DMS 273 (cell line): Measurements from ENCODE around the gene PROZ.
"Not testable (repeated sequence)": the region's sequence is repeated elsewhere in the genome, so short reads cannot be mapped to it uniquely, and the experiment has no call there.

Source experiments
- DNase-seq: peaks from one replicate; lab custom pipeline; 2025; ENCODE audit not compliant: unreplicated experiment; lab: John Stamatoyannopoulos, UW

Gene PROZ

DNA sequence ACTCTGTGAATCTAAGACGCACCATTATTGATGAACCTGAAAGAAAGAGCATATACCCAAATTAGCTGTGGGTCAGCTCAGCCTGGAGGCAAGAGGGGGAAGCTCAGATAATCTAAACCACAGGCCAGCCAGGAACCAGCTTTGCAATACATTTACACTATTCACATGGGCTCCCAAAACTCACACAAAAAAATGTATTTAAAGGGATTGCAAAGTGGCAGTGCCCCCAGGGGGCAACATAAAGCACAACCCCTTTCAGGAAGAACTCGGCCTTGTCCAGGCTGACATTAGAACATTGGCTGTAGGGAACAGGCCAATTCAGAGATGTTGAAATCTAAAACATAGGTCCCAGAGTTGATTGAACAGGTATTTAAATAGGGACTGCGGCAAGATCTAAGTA, 3.2 kb upstream of the PROZ start:
- no peak for DNase-seq

DNA sequence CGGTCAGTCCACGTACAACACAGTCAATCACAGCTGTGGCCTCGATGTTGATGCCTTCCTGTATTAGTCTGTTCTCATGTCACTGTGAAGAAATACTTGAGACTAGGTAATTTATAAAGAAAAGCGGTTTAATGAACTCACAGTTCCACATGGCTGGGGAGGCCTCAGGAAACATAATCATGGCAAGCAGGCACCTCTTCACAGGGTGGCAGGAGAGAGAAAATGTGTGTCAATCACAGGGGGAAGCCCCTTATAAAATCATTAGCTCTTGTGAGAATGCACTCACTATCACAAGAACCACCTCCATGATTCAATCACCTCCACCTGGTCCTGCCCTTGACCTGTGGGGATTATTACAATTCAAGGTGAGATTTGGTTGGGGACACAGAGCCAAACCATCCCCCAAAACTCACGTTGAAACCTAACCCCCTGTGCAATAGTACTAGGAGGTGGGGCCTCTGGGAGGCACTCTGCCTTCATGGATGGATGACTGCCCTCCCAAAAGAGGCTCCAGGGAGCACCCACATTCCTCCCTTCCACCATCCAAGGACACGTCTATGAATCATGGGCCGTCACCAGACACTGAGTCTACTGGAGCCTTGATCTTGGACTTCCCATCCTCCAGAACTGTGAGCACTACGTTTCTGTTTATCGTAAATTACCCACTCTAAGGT, 2.3 kb upstream of the PROZ start:
- no peak for DNase-seq

DNA sequence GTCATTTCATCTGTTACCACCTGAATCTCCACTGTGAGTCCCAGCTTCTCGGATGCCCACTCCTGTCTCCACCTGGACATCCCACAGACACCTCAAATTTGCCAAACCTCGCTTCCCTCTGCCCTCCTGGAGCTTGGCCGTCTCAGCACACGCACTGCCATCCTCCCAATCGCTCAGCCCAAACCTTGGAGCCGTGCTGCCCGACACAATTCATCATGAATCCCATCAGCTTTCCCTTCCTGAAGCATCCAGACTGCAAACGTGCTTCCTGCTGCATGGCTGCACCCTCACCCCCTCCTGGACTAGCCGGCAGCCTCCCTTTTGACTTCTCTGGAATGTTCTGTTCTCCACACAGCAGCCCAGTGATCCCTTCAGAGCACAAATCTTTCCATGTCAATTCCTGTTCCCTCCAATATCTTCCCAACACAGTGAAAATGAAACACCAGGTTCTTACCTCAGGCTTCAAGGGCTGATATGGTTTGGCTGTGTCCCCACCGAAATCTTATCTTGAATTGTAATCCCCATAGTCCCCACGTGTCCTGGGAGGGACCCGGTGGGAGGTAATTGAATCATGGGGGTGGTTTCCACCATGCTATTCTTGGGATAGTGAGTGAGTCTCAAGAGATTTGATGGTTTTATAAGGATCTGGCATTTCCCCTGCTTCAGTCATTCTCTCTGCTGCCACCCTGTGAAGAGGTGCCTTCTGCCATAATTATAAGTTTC, 1.1 kb upstream of the PROZ start:
- no peak for DNase-seq

DNA sequence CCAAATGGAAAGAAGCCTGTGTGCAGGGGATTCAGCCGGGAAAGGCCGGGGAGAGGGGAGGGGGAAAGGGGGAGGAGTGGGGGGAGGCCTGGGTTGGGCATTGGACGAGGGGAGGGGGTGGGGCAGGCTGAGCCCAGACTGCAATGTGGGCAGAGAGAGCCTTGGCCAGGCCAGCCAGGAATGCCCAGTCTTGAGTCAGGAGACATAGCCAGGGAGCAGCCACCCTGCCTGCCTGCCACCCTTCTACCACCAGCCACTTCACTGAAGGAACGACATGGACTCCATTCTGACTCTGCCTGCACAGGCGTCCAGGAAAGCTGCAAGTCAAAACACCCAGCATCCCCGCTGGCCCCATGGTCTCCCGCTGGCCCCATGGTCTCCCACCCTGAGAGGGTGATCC, 498 bp downstream of the PROZ start:
- DNase-seq: no peak

DNA sequence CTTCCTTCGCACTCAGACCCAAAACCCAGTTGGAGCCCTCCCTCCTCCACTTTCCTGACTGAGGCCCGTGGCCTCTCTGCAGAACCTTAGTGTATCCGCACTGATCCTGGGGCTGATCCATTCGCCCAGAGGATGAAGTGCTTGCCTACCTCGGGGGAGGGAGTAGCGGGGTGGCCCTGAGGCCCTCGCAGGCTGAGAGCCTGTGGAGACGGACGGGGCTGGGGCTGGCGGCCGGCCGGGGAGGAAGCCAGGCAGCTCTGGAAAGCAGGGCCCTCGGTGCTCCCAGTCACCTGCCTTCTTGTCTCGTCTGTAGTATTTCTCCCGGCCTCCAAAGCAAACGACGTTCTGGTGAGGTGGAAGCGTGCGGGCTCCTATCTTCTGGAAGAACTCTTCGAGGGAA, 1.3 kb downstream of the PROZ start:
- no peak for DNase-seq

DNA sequence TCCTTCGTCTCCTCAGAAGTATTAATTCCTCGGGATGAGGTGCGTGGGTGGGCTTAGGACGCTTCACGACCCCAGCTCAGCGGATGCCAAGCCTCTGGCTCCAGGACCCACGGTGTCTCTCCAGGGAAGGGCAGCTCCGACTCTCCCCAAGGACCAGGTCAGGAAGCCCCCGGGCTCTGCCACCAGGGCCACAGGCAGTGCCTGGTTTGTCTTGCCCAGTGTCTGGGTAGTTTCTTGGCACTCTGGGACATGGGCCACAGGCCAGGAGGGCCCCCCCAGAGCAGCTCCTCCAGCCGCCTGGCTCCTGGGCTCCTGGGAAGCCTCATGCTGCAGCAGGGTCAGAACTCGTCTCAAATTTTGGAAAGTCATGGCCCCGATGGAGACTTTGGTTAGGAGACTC, 2.5 kb downstream of the PROZ start:
- no peak for DNase-seq

DNA sequence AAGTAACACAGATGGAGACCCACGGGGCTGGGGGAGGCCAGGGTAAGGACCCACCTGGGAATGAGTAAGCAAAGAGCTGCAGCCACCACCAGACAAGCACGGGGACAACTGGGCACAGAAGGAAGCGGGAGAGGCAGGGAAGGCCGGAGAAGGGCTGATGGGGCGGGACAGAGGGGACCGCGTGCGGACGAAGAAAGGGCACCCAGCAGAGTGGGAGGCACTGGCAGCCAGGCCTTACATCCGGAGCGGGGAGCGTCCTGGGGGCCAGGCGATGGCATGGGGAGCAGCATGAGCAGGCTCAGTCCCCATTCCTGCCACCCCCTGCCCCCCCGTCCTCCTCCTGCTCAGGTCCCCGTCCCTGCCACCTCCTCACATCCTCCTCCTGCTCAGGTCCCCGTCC, 3.0 kb downstream of the PROZ start:
- no peak for DNase-seq

DNA sequence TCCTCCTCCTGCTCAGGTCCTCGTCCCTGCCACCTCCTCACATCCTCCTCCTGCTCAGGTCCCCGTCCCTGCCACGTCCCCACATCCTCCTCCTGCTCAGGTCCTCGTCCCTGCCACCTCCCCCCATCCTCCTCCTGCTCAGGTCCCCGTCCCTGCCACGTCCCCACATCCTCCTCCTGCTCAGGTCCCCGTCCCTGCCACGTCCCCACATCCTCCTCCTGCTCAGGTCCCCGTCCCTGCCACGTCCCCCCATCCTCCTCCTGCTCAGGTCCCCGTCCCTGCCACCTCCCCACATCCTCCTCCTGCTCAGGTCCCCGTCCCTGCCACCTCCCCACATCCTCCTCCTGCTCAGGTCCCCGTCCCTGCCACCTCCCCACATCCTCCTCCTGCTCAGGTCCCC, 3.5 kb downstream of the PROZ start:
- not testable (repeated sequence) for DNase-seq

DNA sequence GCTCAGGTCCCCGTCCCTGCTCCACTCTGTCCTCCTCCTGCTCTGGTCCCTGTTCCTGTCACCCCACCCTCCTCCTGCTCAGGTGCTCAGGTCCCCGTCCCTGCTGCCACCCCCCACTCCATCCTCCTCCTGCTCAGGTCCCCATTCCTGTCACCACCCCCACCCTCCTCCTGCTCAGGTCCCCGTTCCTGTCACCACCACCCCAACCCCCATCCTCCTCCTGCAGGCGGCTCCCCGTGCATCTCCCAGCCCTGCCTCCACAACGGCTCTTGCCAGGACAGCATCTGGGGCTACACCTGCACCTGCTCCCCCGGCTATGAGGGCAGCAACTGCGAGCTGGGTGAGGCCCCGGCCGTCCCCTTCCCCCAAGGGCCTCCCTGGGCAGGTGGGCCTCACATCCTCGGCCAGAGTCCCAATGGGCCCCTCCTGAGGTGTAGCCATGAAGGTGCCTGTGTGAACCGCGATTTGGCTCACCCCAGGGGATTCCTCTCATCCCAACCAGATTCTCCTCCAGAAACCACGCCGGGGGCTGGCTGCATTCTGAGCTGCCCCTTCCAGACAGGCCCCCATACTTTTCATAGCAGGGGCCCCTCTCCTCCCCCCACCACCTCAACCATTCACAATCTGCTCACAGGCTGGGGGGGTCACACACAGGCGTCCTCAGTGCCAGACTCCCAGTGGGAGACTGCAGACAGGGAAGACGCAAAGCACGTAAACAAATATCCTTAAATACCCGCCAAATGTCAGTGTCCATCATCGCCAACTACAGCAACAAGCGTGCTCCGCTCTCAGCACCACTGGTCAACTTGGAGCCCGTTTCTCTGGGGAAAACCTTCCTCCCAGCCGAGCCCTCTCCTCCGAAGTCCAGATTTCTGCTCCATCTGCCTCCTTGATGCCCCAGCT, 4.6 kb downstream of the PROZ start:
- peak; percentile 23 for DNase-seq

DNA sequence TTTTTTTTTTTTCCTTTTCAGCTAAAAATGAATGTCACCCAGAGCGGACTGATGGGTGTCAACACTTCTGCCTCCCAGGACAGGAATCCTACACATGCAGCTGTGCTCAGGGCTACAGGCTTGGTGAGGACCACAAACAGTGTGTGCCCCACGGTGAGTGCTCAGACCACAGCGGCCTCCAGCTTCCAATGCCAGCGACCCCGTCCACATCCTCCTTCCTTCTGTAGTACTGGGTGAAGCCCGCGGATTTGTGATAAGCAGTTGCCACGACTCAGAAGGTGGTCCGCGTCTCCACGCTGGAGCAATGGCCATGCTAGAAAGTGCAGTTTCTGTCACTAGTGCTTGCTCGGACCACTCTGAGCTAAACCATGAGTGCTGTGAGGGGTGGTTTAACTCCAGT, 6.0 kb downstream of the PROZ start:
- DNase-seq: no peak

DNA sequence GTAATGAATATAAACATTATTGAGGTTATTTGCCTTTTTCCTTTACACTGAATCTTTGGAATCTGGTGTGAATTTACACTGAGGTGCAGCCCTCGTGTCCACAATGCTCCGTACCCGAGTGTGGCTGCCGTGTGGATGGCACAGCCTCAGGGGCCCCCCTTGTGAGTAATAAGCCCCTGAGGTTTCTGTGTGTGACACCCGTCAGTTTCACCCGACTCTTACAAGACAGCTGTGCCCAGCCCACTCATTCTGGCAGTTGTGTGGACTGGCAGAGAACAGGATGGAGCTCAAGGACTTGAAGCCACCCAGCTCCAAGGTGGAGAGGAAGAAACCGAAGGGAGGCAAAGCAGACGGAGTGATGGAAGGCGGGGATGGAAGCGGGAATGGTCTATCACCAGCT, 7.8 kb downstream of the PROZ start:
- no peak for DNase-seq

DNA sequence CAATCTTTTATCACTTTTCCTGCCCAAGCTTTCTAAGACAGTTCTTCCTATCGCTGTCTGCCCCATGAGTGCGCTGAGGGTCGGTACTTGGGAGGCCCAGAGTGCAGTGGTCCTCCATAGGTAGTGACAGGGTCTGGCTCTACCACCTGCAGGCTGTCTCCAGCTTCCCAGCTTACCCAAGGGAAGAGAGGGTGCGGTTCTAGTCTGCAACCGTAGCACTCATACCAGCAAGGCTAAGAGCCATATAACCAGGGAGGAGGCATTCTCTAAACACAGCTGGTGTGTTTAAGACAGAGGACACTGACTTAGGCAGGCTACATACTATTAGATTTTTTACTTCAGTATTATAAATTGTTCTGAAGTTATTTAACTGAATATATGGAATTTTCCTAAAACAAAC, 8.2 kb downstream of the PROZ start:
- DNase-seq: no peak

DNA sequence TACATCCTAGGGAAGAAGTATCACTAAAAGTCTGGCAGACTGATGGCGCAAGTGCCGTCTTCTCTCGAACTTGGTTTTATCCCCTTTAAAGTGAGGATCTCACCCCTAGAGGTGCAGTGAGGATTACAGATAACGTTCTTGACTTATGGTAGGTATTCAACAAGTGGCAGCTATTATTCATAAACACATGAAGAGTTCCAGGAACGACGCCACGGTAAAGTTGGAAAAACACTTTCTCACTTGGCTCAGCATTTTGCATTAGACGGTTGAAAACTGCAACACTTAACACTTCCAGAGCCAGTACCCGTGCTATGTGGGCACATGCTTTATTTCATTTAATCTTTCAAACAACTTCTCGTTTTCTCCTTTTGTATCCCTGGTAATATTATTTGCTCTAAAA, 8.7 kb downstream of the PROZ start:
- no peak for DNase-seq

DNA sequence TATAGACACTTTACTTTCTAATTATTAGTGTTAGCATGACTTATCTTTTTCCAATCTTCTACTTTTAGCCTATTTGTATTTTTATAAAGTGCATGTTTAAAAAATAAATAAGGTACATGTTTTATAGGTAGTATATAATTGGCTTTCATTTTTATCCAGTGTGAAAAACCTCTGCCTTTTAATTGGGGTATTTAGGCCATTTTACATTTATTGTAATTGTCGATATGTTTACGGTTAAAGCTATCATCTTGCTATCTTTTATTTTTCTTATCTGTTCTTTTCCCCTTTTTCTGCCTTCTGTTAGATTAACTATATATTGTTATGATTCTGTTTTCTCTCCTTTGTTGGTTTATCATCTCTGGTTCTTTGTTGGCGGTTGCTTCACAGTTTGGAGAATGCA, 9.1 kb downstream of the PROZ start:
- DNase-seq: no peak

DNA sequence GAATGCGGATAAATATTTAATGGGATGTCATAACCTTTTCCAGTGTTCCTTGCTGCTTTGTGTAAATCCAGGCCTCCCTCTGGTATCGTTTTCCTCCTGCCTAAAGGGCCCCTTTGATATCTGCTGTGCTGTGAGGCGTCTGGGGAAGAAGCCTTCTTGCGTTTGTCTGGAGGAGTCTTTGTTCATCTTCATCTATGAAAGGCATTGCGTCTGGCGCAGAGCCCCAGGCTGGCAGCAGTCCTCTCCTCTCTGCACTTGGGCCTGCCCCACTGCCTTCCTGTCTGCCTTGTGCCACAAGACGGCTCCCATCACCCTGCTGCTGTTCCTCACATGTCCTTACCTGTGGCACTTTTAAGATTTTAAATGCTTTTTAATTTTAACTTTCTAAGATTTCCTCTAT, 9.8 kb downstream of the PROZ start:
- DNase-seq: no peak

DNA sequence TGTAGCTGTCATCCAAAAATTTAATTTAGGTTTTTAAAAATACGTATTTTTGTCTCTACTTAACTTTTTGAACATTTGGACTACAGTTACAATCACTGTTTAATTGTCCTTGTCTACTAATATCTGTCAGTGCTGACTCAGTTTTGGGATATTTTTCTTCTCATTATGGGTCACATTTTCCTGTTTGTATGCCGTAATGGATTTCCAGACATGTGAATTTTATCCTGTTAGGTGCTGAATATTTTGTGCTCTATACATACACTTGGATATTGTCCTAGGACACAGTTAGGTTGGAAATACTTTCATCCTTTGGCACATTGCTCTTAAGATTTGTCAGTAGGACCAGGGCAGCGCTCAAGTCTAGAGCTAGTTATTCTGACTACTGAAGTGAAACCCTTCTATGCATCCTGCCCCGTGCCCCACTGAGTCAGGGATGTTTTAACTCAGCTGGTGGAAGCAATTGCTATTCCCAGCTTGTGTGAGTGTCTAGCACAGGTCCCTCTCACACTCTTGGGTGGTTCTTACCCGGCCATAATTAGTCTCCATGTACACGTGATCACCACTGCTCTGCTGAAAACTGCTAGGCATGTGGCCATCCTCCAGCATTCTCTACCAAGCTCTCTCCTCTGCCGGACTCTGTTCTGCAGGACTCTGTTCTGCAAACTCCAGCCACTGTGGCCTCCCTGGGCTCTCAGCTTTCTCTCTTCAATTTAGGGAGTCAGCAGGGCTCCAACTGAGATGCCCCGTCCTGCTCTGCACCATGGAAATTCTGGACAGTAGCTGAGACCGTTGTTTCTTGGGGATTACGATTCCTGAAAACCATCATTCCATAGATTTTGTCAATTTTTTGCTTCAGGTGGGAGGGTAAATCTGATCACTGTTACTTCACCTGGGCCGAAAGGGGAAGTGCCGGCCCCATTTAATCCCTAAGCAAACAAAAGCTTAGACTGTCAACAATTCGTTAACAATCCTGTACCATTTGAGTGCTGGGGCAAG, 11.1 kb downstream of the PROZ start:
- DNase-seq: no peak

DNA sequence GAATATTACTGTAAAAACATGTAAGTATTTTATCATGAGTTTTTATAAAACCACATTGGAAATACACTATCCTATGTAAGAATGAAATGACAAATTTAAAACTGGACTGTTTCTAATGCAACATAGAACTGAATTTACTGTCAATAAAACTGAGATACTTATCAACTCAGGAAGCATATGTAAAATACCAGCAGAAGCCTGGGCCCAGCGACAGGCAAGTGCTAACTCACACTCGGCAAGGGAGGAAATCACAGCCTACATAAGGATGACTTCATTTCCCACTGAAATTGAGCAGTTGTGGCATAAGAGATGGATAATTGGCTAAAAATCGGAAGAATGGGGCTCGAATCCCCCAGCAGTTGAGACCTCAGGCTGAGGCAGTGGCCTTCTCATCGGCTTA, 12.1 kb downstream of the PROZ start:
- DNase-seq: no peak

DNA sequence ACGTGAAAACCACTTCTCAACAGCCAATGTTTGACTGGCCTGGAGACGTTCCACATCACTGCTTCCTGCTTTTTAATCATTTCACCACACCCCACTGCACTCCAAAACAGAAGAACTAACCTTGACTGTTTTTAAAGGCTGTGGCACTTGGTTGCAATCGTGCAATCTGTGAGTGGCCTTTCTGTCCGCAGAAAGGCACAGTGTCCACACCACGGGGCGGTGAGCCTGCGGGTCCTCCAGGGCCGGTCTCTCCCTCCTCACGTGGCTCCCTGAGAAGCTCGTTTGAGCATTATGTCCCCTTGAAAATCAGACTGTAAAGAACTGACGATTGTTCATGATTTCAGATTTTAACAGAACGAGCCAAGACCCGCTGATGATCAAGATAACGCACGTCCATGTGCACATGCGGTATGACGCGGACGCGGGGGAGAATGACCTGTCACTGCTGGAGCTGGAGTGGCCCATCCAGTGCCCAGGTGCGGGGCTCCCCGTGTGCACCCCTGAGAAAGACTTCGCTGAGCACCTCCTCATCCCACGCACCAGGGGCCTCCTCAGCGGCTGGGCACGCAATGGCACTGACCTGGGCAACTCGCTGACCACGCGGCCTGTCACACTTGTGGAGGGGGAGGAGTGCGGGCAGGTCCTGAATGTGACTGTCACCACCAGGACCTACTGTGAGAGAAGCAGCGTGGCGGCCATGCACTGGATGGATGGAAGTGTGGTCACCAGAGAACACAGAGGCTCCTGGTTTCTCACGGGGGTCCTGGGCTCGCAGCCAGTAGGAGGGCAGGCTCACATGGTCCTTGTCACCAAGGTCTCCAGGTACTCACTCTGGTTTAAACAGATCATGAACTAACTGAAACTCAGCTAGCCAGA, 13.0 kb downstream of the PROZ start:
- no peak for DNase-seq

DNA sequence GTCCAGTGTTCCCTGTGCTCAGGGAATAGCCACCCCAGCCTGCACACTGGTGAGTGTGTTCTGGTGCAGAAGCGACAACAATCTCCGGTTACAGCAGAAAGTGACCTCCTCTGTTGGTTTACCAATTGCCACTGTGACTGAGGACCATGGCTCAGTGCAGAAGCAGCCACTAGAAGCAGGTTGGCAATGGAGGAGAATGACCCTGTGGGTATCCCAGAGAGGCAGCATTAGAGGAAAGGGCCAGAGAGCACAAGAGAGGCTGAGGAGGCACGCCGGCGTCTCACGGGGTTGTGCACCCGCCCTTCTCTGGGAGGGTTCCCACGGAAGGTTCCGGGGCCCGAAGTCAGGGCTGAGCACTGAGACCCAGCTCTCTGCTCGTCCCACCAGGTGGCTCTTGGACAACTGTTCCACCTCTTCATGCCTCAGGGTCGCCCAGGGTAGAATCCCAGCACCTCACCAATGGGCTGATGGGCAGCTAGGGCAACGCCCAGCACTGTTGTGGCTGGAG, 14.0 kb downstream of the PROZ start:
- DNase-seq: no peak

DNA sequence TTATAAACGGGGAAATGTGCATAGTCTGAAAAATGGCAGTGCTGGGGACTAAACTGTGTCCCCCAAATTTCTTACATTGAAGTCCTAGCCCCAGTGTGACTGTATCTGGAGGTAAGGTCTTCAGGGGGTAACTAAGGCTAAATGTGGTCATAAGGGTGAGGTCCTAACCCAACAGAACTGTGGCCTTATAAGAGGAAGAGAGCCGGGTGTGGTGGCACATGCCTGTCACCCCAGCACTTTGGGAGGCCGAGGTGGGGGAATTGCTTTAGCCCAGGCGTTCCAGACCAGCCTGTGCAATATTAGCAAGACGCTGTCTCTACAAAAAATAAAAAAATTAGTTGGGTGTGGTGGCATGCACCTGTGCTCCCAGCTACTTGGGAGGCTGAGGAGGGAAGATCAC, 17.8 kb downstream of the PROZ start:
- no peak for DNase-seq
